Activated CD8-positive, alpha-beta memory T cell treated with anti-CD3 and anti-CD28 coated beads, Interleukin-2, amount 50 U/mL, for 48 hours (primary cell): ENCODE results near the gene HLA-DRB1.
"Not testable (repeated sequence)": the region's sequence is repeated elsewhere in the genome, so short reads cannot be mapped to it uniquely, and the experiment has no call there.

ENCODE experiments used
- DNase-seq: peaks from one replicate; pipeline ENCODE4 v3.0.0-alpha.2; 2020

Gene HLA-DRB1

GRCh38 chr6:32589596-32590449, at the start of gene HLA-DRB1:
HLA-DRB1 (minus strand) TSS chr6:32589848; CDS start chr6:32589742, 106 bp downstream.
- DNase-seq = peak; percentile 53

- DNase-seq = no peak
These were observed 49.0 kb upstream of the HLA-DRB1 start for GRCh38 chr6:32638532-32639219.

GRCh38 chr6:32637883-32638282, 48.2 kb upstream of the HLA-DRB1 start:
- no peak for DNase-seq

- no peak for DNase-seq
These were observed 47.7 kb upstream of the HLA-DRB1 start, which contains the start of gene HLA-DQA1 for GRCh38 chr6:32637219-32637880. HLA-DQA1 (plus strand) TSS chr6:32637406; CDS start chr6:32637459, 53 bp downstream.

GRCh38 chr6:32635526-32636123, 46.0 kb upstream of the HLA-DRB1 start:
- DNase-seq = no peak

- DNase-seq = not testable (repeated sequence)
These were observed 40.1 kb upstream of the HLA-DRB1 start for GRCh38 chr6:32629793-32630192.

GRCh38 chr6:32627831-32628230, 38.2 kb upstream of the HLA-DRB1 start:
- DNase-seq = no peak

- DNase-seq = no peak
These were observed 37.6 kb upstream of the HLA-DRB1 start for GRCh38 chr6:32627249-32627648.

- DNase-seq = no peak
These were observed 35.5 kb upstream of the HLA-DRB1 start for GRCh38 chr6:32625137-32625536.

- no peak for DNase-seq
These were observed 34.9 kb upstream of the HLA-DRB1 start for GRCh38 chr6:32624565-32624964.

GRCh38 chr6:32623693-32624092, 34.0 kb upstream of the HLA-DRB1 start:
- DNase-seq = no peak

GRCh38 chr6:32622545-32623401, 33.1 kb upstream of the HLA-DRB1 start:
- peak; percentile 57 for DNase-seq

- no peak for DNase-seq
These were observed 31.7 kb upstream of the HLA-DRB1 start for GRCh38 chr6:32621372-32621771.

- no peak for DNase-seq
These were observed 28.1 kb upstream of the HLA-DRB1 start for GRCh38 chr6:32617751-32618150.

GRCh38 chr6:32615885-32616532, 26.4 kb upstream of the HLA-DRB1 start:
- DNase-seq = no peak

GRCh38 chr6:32614366-32615081, 24.9 kb upstream of the HLA-DRB1 start:
- DNase-seq = no peak

- no peak for DNase-seq
These were observed 23.8 kb upstream of the HLA-DRB1 start for GRCh38 chr6:32613475-32613874.

- no peak for DNase-seq
These were observed 21.1 kb upstream of the HLA-DRB1 start for GRCh38 chr6:32610682-32611296.

GRCh38 chr6:32609731-32610640, 20.3 kb upstream of the HLA-DRB1 start:
- no peak for DNase-seq
